ENCODE data around the gene VGLL4. TPM values are rescaled to one million over a fixed set of nuclear protein-coding genes. Genes with fewer than 3 reads are reported as not detected.

The VGLL4 gene
- total and polyA plus RNA-seq, 4 experiments from 2014 or later = 15.1 to 30.3 (median 25.6) TPM

DNA sequence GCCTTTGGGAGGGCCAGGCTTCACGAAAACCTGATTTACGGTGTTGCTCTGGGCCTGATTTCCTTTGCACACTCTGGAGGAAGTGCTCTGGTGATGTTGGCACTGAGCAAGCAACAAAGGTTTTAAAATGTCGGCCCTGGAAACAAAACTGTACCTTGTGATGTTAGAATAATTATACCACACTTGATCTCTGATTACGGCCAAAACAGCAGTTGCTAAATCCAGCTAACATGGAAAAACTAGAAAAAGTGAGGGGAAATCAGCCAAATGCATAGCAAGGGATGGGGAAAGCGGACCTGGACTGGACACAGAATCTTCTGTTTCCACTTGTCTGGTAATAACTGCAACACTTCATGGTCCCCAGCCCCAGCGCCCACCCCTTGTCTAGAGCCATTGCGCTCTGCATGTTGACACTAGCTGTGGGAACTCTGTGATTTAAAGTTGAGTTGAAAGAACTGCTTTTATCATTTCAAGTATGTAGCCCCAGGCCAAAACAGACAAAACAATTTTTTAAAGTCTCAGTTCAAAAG lies 120.1 kb downstream of the VGLL4 start:
- Histone ChIP-seq H3K4me1 (ENCODE audit: insufficient read depth, low read length) (no peaks in the 10 kb centered on the region), H3K4me3 (ENCODE audit: low read length in 2 of 2) (no peak overlapping the region), H3K27me3 (ENCODE audit: insufficient read depth, low read length) (no peaks in the 10 kb centered on the region), H3K27ac (ENCODE audit: low read depth, low read length) (no peak overlapping the region), H3K9me3 (ENCODE audit: control insufficient read depth in 1 of 2, low read length in 2 of 2) (no peaks in the 10 kb centered on the region), H3K36me3 (ENCODE audit: insufficient read depth, low read length) (no peaks in the 10 kb centered on the region)
- Mint-ChIP-seq H3K4me3 (no peak overlapping the region), H3K27me3 (no peaks in the 10 kb centered on the region), H3K27ac (no peak overlapping the region), H3K4me1 (peaks cover 0 to 1% (median 0%) of the 10 kb centered on the region in 4 donors), H3K9me3 (peaks cover 0 to 4% (median 0%) of the 10 kb centered on the region in 8 donors), H3K36me3 (peaks cover 10 to 25% of the 10 kb centered on the region in 2 donors)
- no peak for DNase-seq
- intact Hi-C loops (cut with micrococcal nuclease) = no loop called here
- ChIA-PET POLR2A (ENCODE audit: partially characterized antibody) (no interaction called here), CTCF (ENCODE audit: partially characterized antibody) (no interaction called here)

GRCh38 chr3:11522953-11523571 lies 120.7 kb downstream of the VGLL4 start:
- Mint-ChIP-seq H3K27me3 (no peaks in the 10 kb centered on the region), H3K27ac (no peak overlapping the region), H3K4me3 (no peak overlapping the region), H3K9me3 (peaks cover 0 to 4% (median 0%) of the 10 kb centered on the region in 8 donors), H3K36me3 (peaks cover 10 to 22% of the 10 kb centered on the region in 2 donors), H3K4me1 (peaks cover 0 to 1% (median 0%) of the 10 kb centered on the region in 4 donors)
- Histone ChIP-seq H3K36me3 (ENCODE audit: insufficient read depth, low read length) (no peaks in the 10 kb centered on the region), H3K4me3 (ENCODE audit: low read length in 2 of 2) (no peak overlapping the region), H3K9me3 (ENCODE audit: control insufficient read depth in 1 of 2, low read length in 2 of 2) (no peaks in the 10 kb centered on the region), H3K4me1 (ENCODE audit: insufficient read depth, low read length) (no peaks in the 10 kb centered on the region), H3K27me3 (ENCODE audit: insufficient read depth, low read length) (no peaks in the 10 kb centered on the region), H3K27ac (ENCODE audit: low read depth, low read length) (no peak overlapping the region)
- CTCF ChIA-PET (ENCODE audit: partially characterized antibody) = no interaction called here
- DNase-seq = no peak
- POLR2A ChIA-PET (ENCODE audit: partially characterized antibody) = no interaction called here
- intact Hi-C loops (cut with micrococcal nuclease) = no loop called here

DNA sequence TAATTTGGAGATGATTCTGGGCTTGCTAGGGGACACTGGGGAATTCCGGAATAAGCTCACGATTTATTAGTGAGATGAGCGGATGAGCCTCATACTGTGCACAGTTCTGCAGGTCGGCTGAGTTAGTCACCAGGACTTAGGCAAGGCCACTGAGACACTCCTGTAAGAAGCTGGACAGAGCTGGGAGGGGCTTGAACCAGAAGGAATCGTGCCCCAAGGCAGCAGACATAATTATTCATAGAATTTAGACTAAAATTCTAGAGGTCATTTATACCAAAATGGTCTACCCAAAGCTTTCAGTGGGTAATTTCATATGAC lies 121.4 kb downstream of the VGLL4 start:
- H3K4me1 Mint-ChIP-seq = peaks cover 0 to 1% (median 0%) of the 10 kb centered on the region in 4 donors
- no peaks in the 10 kb centered on the region for H3K9me3 ChIP-seq (ENCODE audit: control insufficient read depth in 1 of 2, low read length in 2 of 2)
- no peaks in the 10 kb centered on the region for H3K27me3 ChIP-seq (ENCODE audit: insufficient read depth, low read length)
- H3K36me3 Mint-ChIP-seq = peaks cover 7 to 17% of the 10 kb centered on the region in 2 donors
- no peak overlapping the region for H3K4me3 ChIP-seq (ENCODE audit: low read length in 2 of 2)
- intact Hi-C loops (cut with micrococcal nuclease) = no loop called here
- no peaks in the 10 kb centered on the region for H3K4me1 ChIP-seq (ENCODE audit: insufficient read depth, low read length)
- peak overlapping the region in 1 of 7 donors; percentile 53 for H3K27ac Mint-ChIP-seq
- H3K36me3 ChIP-seq (ENCODE audit: insufficient read depth, low read length) = no peaks in the 10 kb centered on the region
- H3K27ac ChIP-seq (ENCODE audit: low read depth, low read length) = no peak overlapping the region
- no peaks in the 10 kb centered on the region for H3K27me3 Mint-ChIP-seq
- no peak overlapping the region for H3K4me3 Mint-ChIP-seq
- DNase-seq = no peak
- ChIA-PET CTCF (ENCODE audit: partially characterized antibody) (interaction anchor here (1.4 kb wide), 1 partner anchor 129 kb away, joined by 3 read pairs; no protein-coding TSS in a partner anchor), POLR2A (ENCODE audit: partially characterized antibody) (no interaction called here)
- peaks cover 0 to 3% (median 0%) of the 10 kb centered on the region in 8 donors for H3K9me3 Mint-ChIP-seq

DNA sequence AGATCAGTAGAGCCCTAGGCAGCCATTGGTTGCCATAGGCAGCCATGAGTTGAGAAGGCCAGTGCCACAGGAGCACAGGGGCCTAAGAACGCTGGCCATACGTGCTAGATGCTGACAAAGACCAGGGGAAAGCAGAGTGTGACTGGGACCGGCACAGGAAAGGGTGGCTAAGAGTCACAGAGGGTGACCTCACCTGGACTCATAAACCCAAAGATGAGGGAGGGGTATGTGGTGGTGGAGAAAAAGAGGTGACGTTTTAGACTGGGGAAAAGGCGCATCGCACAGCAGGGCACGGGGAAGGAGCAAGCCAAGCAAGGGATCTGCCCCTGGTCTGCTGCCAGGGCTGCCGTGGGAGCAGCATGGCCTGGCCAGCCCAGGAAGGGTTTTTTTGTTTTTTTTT lies 122.5 kb downstream of the VGLL4 start:
- Mint-ChIP-seq H3K9me3 (no peaks in the 10 kb centered on the region), H3K4me3 (no peak overlapping the region), H3K27me3 (no peaks in the 10 kb centered on the region), H3K27ac (no peak overlapping the region), H3K36me3 (peaks cover 5 to 11% of the 10 kb centered on the region in 2 donors), H3K4me1 (peaks cover 0 to 1% (median 0%) of the 10 kb centered on the region in 4 donors)
- H3K27ac ChIP-seq (ENCODE audit: low read depth, low read length) = no peak overlapping the region
- ChIA-PET CTCF (ENCODE audit: partially characterized antibody) (no interaction called here), POLR2A (ENCODE audit: partially characterized antibody) (no interaction called here)
- H3K4me3 ChIP-seq (ENCODE audit: low read length in 2 of 2) = no peak overlapping the region
- H3K36me3 ChIP-seq (ENCODE audit: insufficient read depth, low read length) = no peaks in the 10 kb centered on the region
- H3K4me1 ChIP-seq (ENCODE audit: insufficient read depth, low read length) = no peaks in the 10 kb centered on the region
- no peaks in the 10 kb centered on the region for H3K27me3 ChIP-seq (ENCODE audit: insufficient read depth, low read length)
- intact Hi-C loops (cut with micrococcal nuclease) = no loop called here
- no peak for DNase-seq
- no peaks in the 10 kb centered on the region for H3K9me3 ChIP-seq (ENCODE audit: control insufficient read depth in 1 of 2, low read length in 2 of 2)

DNA sequence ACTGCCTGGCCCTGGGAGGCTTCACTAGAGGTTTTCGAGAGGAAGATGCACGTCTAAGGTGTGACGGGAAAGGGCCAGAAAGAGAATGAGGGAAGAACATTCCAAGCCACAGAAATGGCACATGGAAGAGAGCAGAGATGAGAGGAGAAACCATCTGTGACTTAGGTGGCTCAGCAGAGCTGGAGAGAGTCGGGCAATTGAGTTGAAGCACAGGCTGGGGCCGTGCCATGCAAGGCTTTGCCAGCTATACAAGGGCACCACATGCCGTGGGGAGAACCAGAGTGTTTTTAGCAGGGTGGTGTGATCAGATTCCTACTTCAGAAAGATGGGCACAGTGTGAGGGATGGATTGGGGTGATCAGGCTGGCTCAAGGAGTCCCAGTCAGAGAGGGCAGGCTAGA lies 126.1 kb downstream of the VGLL4 start:
- POLR2A ChIA-PET (ENCODE audit: partially characterized antibody) = no interaction called here
- intact Hi-C loops (cut with micrococcal nuclease) = no loop called here
- Mint-ChIP-seq H3K4me3 (no peak overlapping the region), H3K27me3 (no peaks in the 10 kb centered on the region), H3K9me3 (no peaks in the 10 kb centered on the region), H3K36me3 (peaks cover 2 to 10% of the 10 kb centered on the region in 2 donors), H3K4me1 (peaks cover 0 to 4% (median under 1%) of the 10 kb centered on the region in 4 donors), H3K27ac (peak overlapping the region in 2 of 7 donors; percentile 22 to 68)
- CTCF ChIA-PET (ENCODE audit: partially characterized antibody) = no interaction called here
- Histone ChIP-seq H3K4me3 (ENCODE audit: low read length in 2 of 2) (no peak overlapping the region), H3K27ac (ENCODE audit: low read depth, low read length) (no peak overlapping the region), H3K27me3 (ENCODE audit: insufficient read depth, low read length) (no peaks in the 10 kb centered on the region), H3K4me1 (ENCODE audit: insufficient read depth, low read length) (no peaks in the 10 kb centered on the region), H3K9me3 (ENCODE audit: control insufficient read depth in 1 of 2, low read length in 2 of 2) (no peaks in the 10 kb centered on the region), H3K36me3 (ENCODE audit: insufficient read depth, low read length) (no peaks in the 10 kb centered on the region)
- DNase-seq = no peak

- DNase-seq = no peak
Measured at GRCh38 chr3:11514191-11514821, 129.4 kb downstream of the VGLL4 start.

GRCh38 chr3:11513817-11514135 lies 129.9 kb downstream of the VGLL4 start:
- POLR2A ChIA-PET (ENCODE audit: partially characterized antibody) = no interaction called here
- intact Hi-C loops (cut with micrococcal nuclease) = no loop called here

More at GRCh38 chr3:11514191-11514821, 129.4 kb downstream of the VGLL4 start:
- H3K4me1 Mint-ChIP-seq = peaks cover 0 to 4% (median 1%) of the 10 kb centered on the region in 4 donors
- Histone ChIP-seq H3K4me3 (ENCODE audit: low read length in 2 of 2) (no peak overlapping the region), H3K4me1 (ENCODE audit: insufficient read depth, low read length) (no peaks in the 10 kb centered on the region), H3K27ac (ENCODE audit: low read depth, low read length) (no peak overlapping the region), H3K27me3 (ENCODE audit: insufficient read depth, low read length) (no peaks in the 10 kb centered on the region), H3K36me3 (ENCODE audit: insufficient read depth, low read length) (no peaks in the 10 kb centered on the region), H3K9me3 (ENCODE audit: control insufficient read depth in 1 of 2, low read length in 2 of 2) (no peaks in the 10 kb centered on the region)
- H3K27me3 Mint-ChIP-seq = no peaks in the 10 kb centered on the region
- H3K27ac Mint-ChIP-seq = no peak overlapping the region
- POLR2A ChIA-PET (ENCODE audit: partially characterized antibody) = no interaction called here
- H3K9me3 Mint-ChIP-seq = no peaks in the 10 kb centered on the region
- CTCF ChIA-PET (ENCODE audit: partially characterized antibody) = no interaction called here
- H3K36me3 Mint-ChIP-seq = peaks cover 2 to 19% of the 10 kb centered on the region in 2 donors
- intact Hi-C loops (cut with micrococcal nuclease) = no loop called here
- H3K4me3 Mint-ChIP-seq = no peak overlapping the region

More at GRCh38 chr3:11513817-11514135, 129.9 kb downstream of the VGLL4 start:
- H3K4me1 Mint-ChIP-seq = peaks cover 0 to 4% (median under 1%) of the 10 kb centered on the region in 4 donors
- no peaks in the 10 kb centered on the region for H3K9me3 Mint-ChIP-seq
- H3K27me3 Mint-ChIP-seq = no peaks in the 10 kb centered on the region
- H3K9me3 ChIP-seq (ENCODE audit: control insufficient read depth in 1 of 2, low read length in 2 of 2) = no peaks in the 10 kb centered on the region
- CTCF ChIA-PET (ENCODE audit: partially characterized antibody) = interaction anchor here (1.2 kb wide), 1 partner anchor 138 kb away, joined by 4 read pairs; no protein-coding TSS in a partner anchor
- H3K27ac ChIP-seq (ENCODE audit: low read depth, low read length) = no peak overlapping the region
- DNase-seq = no peak
- no peaks in the 10 kb centered on the region for H3K36me3 ChIP-seq (ENCODE audit: insufficient read depth, low read length)
- peaks cover 0 to 17% of the 10 kb centered on the region in 2 donors for H3K36me3 Mint-ChIP-seq
- H3K27me3 ChIP-seq (ENCODE audit: insufficient read depth, low read length) = no peaks in the 10 kb centered on the region
- H3K4me3 ChIP-seq (ENCODE audit: low read length in 2 of 2) = no peak overlapping the region
- H3K4me1 ChIP-seq (ENCODE audit: insufficient read depth, low read length) = no peaks in the 10 kb centered on the region
- no peak overlapping the region for H3K4me3 Mint-ChIP-seq
- H3K27ac Mint-ChIP-seq = no peak overlapping the region

Measured in CD4-positive, alpha-beta memory T cell (primary cell).